ENCODE measurements around the gene ANK2.
"Not testable (repeated sequence)": the region's sequence is repeated elsewhere in the genome, so short reads cannot be mapped to it uniquely, and the experiment has no call there.

ANK2 gene

GRCh38 chr4:113065629-113066028, 16.2 kb downstream of the ANK2 start:
- no peaks in the 10 kb centered on the region for H3K27me3 ChIP-seq (ENCODE audit: control insufficient read depth in 1 of 2, insufficient read depth in 2 of 2, low read length in 2 of 2)
- no peak overlapping the region for H3K27ac ChIP-seq (ENCODE audit: low read depth, low read length)
- no peaks in the 10 kb centered on the region for H3K36me3 ChIP-seq (ENCODE audit: control insufficient read depth in 1 of 2, insufficient read depth in 2 of 2, low read length in 2 of 2)
- H3K9me3 ChIP-seq (ENCODE audit: control insufficient read depth in 1 of 2, low read length in 2 of 2) = no peaks in the 10 kb centered on the region
- no peaks in the 10 kb centered on the region for H3K4me1 ChIP-seq (ENCODE audit: control insufficient read depth in 1 of 2, insufficient read depth in 2 of 2, low read length in 2 of 2)
- H3K4me3 ChIP-seq (ENCODE audit: low read depth in 1 of 2, low read length in 2 of 2) = no peak overlapping the region
- no peak overlapping the region for H3K9ac ChIP-seq (ENCODE audit: low read depth in 1 of 2, low read length in 2 of 2)

DNA sequence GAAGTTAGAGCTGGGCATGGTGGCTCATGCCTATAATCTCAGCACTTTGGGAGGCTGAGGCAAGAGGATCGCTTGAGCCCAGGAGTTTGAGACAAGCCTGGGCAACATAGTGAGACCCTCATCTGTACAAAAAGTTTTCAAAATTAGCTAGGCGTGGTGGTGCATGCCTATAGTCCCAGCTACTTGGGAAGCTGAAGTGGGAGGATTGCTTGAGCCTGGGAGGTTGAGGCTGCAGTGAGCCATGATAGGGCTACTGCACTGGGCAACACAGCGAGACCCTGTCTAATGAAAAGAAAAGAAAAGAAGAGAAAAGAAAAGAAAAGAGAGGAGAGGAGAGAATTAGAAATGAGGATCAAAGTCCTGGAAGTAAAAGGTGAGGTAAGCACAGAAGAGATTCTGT, 19.3 kb downstream of the ANK2 start:
- H3K27me3 ChIP-seq (ENCODE audit: control insufficient read depth in 1 of 2, insufficient read depth in 2 of 2, low read length in 2 of 2); H3K27ac ChIP-seq (ENCODE audit: low read depth, low read length); H3K9ac ChIP-seq (ENCODE audit: low read depth in 1 of 2, low read length in 2 of 2); H3K4me3 ChIP-seq (ENCODE audit: low read depth in 1 of 2, low read length in 2 of 2); H3K4me1 ChIP-seq (ENCODE audit: control insufficient read depth in 1 of 2, insufficient read depth in 2 of 2, low read length in 2 of 2); H3K36me3 ChIP-seq (ENCODE audit: control insufficient read depth in 1 of 2, insufficient read depth in 2 of 2, low read length in 2 of 2); H3K9me3 ChIP-seq (ENCODE audit: control insufficient read depth in 1 of 2, low read length in 2 of 2): not testable (repeated sequence)

GRCh38 chr4:113069212-113069892, 19.9 kb downstream of the ANK2 start:
- Histone ChIP-seq H3K27ac (ENCODE audit: low read depth, low read length) (no peak overlapping the region), H3K36me3 (ENCODE audit: control insufficient read depth in 1 of 2, insufficient read depth in 2 of 2, low read length in 2 of 2) (no peaks in the 10 kb centered on the region), H3K27me3 (ENCODE audit: control insufficient read depth in 1 of 2, insufficient read depth in 2 of 2, low read length in 2 of 2) (no peaks in the 10 kb centered on the region), H3K4me3 (ENCODE audit: low read depth in 1 of 2, low read length in 2 of 2) (no peak overlapping the region), H3K4me1 (ENCODE audit: control insufficient read depth in 1 of 2, insufficient read depth in 2 of 2, low read length in 2 of 2) (no peaks in the 10 kb centered on the region), H3K9ac (ENCODE audit: low read depth in 1 of 2, low read length in 2 of 2) (no peak overlapping the region), H3K9me3 (ENCODE audit: control insufficient read depth in 1 of 2, low read length in 2 of 2) (no peaks in the 10 kb centered on the region)

DNA sequence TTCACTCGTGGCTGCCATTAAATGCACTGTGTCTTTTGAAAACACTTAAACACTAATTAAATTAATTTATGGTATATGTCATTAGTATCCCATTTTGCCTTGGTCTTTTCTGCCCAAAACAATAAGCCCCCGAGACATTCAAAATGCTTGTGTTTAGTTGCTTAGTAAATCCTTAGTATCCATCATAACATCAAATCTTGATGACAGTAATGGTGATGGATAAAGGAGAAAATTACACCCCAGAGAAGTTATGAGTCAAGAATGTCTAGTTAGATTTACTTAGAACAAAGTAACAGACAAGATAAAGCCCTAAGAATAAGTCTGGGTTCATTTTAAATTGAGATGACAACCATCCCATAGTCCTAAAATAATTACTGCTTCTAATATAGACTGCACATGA, 21.3 kb downstream of the ANK2 start:
- no peak overlapping the region for H3K27ac ChIP-seq (ENCODE audit: low read depth, low read length)
- H3K27me3 ChIP-seq (ENCODE audit: control insufficient read depth in 1 of 2, insufficient read depth in 2 of 2, low read length in 2 of 2) = no peaks in the 10 kb centered on the region
- no peaks in the 10 kb centered on the region for H3K9me3 ChIP-seq (ENCODE audit: control insufficient read depth in 1 of 2, low read length in 2 of 2)

DNA sequence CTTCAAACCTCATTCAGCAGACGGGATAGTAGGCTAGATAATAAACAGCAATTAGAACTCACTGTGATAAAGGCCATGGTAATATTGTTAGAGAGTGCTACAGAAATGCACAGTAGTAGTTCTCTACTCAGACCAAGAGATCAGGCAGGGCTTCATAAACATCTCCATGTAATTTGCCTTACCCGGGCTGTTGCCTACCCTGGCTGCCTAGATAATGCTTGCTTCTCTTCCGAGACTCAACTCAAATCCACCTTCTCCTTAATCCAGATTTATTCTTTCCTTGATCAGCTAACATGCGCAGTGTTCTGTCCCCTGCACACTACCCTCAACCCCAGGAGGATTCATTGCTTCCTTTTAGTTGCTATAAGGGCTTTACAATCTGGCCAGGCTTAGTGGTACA, 21.8 kb downstream of the ANK2 start:
- no peaks in the 10 kb centered on the region for H3K4me1 ChIP-seq (ENCODE audit: control insufficient read depth in 1 of 2, insufficient read depth in 2 of 2, low read length in 2 of 2)
- no peak overlapping the region for H3K9ac ChIP-seq (ENCODE audit: low read depth in 1 of 2, low read length in 2 of 2)
- no peak overlapping the region for H3K4me3 ChIP-seq (ENCODE audit: low read depth in 1 of 2, low read length in 2 of 2)
- no peaks in the 10 kb centered on the region for H3K36me3 ChIP-seq (ENCODE audit: control insufficient read depth in 1 of 2, insufficient read depth in 2 of 2, low read length in 2 of 2)
- H3K27ac ChIP-seq (ENCODE audit: low read depth, low read length) = no peak overlapping the region
- H3K27me3 ChIP-seq (ENCODE audit: control insufficient read depth in 1 of 2, insufficient read depth in 2 of 2, low read length in 2 of 2) = no peaks in the 10 kb centered on the region
- H3K9me3 ChIP-seq (ENCODE audit: control insufficient read depth in 1 of 2, low read length in 2 of 2) = no peaks in the 10 kb centered on the region

More for the DNA sequence above, 21.3 kb downstream of the ANK2 start:
- no peaks in the 10 kb centered on the region for H3K36me3 ChIP-seq (ENCODE audit: control insufficient read depth in 1 of 2, insufficient read depth in 2 of 2, low read length in 2 of 2)
- no peaks in the 10 kb centered on the region for H3K4me1 ChIP-seq (ENCODE audit: control insufficient read depth in 1 of 2, insufficient read depth in 2 of 2, low read length in 2 of 2)
- H3K9ac ChIP-seq (ENCODE audit: low read depth in 1 of 2, low read length in 2 of 2) = no peak overlapping the region
- no peak overlapping the region for H3K4me3 ChIP-seq (ENCODE audit: low read depth in 1 of 2, low read length in 2 of 2)

- Histone ChIP-seq H3K9me3 (ENCODE audit: control insufficient read depth in 1 of 2, low read length in 2 of 2) (no peaks in the 10 kb centered on the region), H3K36me3 (ENCODE audit: control insufficient read depth in 1 of 2, insufficient read depth in 2 of 2, low read length in 2 of 2) (no peaks in the 10 kb centered on the region), H3K27me3 (ENCODE audit: control insufficient read depth in 1 of 2, insufficient read depth in 2 of 2, low read length in 2 of 2) (no peaks in the 10 kb centered on the region), H3K4me1 (ENCODE audit: control insufficient read depth in 1 of 2, insufficient read depth in 2 of 2, low read length in 2 of 2) (no peaks in the 10 kb centered on the region), H3K27ac (ENCODE audit: low read depth, low read length) (no peak overlapping the region), H3K9ac (ENCODE audit: low read depth in 1 of 2, low read length in 2 of 2) (no peak overlapping the region), H3K4me3 (ENCODE audit: low read depth in 1 of 2, low read length in 2 of 2) (no peak overlapping the region)
Measured at GRCh38 chr4:113071805-113072204, 22.4 kb downstream of the ANK2 start.

- H3K27me3 ChIP-seq (ENCODE audit: control insufficient read depth in 1 of 2, insufficient read depth in 2 of 2, low read length in 2 of 2) = no peaks in the 10 kb centered on the region
- H3K4me3 ChIP-seq (ENCODE audit: low read depth in 1 of 2, low read length in 2 of 2) = no peak overlapping the region
- H3K4me1 ChIP-seq (ENCODE audit: control insufficient read depth in 1 of 2, insufficient read depth in 2 of 2, low read length in 2 of 2) = no peaks in the 10 kb centered on the region
- no peaks in the 10 kb centered on the region for H3K36me3 ChIP-seq (ENCODE audit: control insufficient read depth in 1 of 2, insufficient read depth in 2 of 2, low read length in 2 of 2)
- H3K27ac ChIP-seq (ENCODE audit: low read depth, low read length) = no peak overlapping the region
- H3K9me3 ChIP-seq (ENCODE audit: control insufficient read depth in 1 of 2, low read length in 2 of 2) = no peaks in the 10 kb centered on the region
- no peak overlapping the region for H3K9ac ChIP-seq (ENCODE audit: low read depth in 1 of 2, low read length in 2 of 2)
Measured at GRCh38 chr4:113073451-113074005, 24.1 kb downstream of the ANK2 start.

DNA sequence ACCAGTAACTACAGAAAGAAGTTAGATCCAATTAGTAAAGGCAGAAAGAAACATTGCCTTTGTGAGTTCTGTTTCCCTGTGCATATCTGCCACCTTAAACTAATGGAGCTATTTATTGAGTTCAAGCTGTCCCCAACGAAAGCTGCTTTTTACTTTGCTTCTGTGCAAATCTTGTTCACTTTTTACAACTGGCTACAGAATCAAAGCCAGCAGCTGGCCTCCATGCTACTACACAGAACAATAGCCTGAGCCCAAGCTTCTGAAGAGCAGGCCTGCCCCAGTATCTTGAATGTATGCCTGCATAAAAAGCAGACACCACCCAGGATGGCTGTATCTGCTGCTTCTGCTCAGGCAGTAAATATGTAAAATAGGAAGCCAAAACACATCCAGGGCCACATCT, 28.1 kb downstream of the ANK2 start:
- Histone ChIP-seq H3K27ac (ENCODE audit: low read depth, low read length) (no peak overlapping the region), H3K36me3 (ENCODE audit: control insufficient read depth in 1 of 2, insufficient read depth in 2 of 2, low read length in 2 of 2) (no peaks in the 10 kb centered on the region), H3K4me1 (ENCODE audit: control insufficient read depth in 1 of 2, insufficient read depth in 2 of 2, low read length in 2 of 2) (no peaks in the 10 kb centered on the region), H3K4me3 (ENCODE audit: low read depth in 1 of 2, low read length in 2 of 2) (no peak overlapping the region), H3K9ac (ENCODE audit: low read depth in 1 of 2, low read length in 2 of 2) (no peak overlapping the region), H3K27me3 (ENCODE audit: control insufficient read depth in 1 of 2, insufficient read depth in 2 of 2, low read length in 2 of 2) (no peaks in the 10 kb centered on the region), H3K9me3 (ENCODE audit: control insufficient read depth in 1 of 2, low read length in 2 of 2) (no peaks in the 10 kb centered on the region)

- no peak overlapping the region for H3K9ac ChIP-seq (ENCODE audit: low read depth in 1 of 2, low read length in 2 of 2)
- H3K36me3 ChIP-seq (ENCODE audit: control insufficient read depth in 1 of 2, insufficient read depth in 2 of 2, low read length in 2 of 2) = no peaks in the 10 kb centered on the region
- H3K4me1 ChIP-seq (ENCODE audit: control insufficient read depth in 1 of 2, insufficient read depth in 2 of 2, low read length in 2 of 2) = no peaks in the 10 kb centered on the region
- no peaks in the 10 kb centered on the region for H3K27me3 ChIP-seq (ENCODE audit: control insufficient read depth in 1 of 2, insufficient read depth in 2 of 2, low read length in 2 of 2)
- no peaks in the 10 kb centered on the region for H3K9me3 ChIP-seq (ENCODE audit: control insufficient read depth in 1 of 2, low read length in 2 of 2)
- no peak overlapping the region for H3K4me3 ChIP-seq (ENCODE audit: low read depth in 1 of 2, low read length in 2 of 2)
- H3K27ac ChIP-seq (ENCODE audit: low read depth, low read length) = no peak overlapping the region
Measured at GRCh38 chr4:113078066-113078465, 28.6 kb downstream of the ANK2 start.

GRCh38 chr4:113080050-113080449, 30.6 kb downstream of the ANK2 start:
- Histone ChIP-seq H3K9me3 (ENCODE audit: control insufficient read depth in 1 of 2, low read length in 2 of 2) (no peaks in the 10 kb centered on the region), H3K27me3 (ENCODE audit: control insufficient read depth in 1 of 2, insufficient read depth in 2 of 2, low read length in 2 of 2) (no peaks in the 10 kb centered on the region), H3K4me1 (ENCODE audit: control insufficient read depth in 1 of 2, insufficient read depth in 2 of 2, low read length in 2 of 2) (no peaks in the 10 kb centered on the region), H3K36me3 (ENCODE audit: control insufficient read depth in 1 of 2, insufficient read depth in 2 of 2, low read length in 2 of 2) (no peaks in the 10 kb centered on the region), H3K27ac (ENCODE audit: low read depth, low read length) (no peak overlapping the region), H3K4me3 (ENCODE audit: low read depth in 1 of 2, low read length in 2 of 2) (no peak overlapping the region), H3K9ac (ENCODE audit: low read depth in 1 of 2, low read length in 2 of 2) (no peak overlapping the region)

Measured in duodenal mucosa (tissue), 2 donors.